GM23338 (cell line): ENCODE measurements around the gene TMEM269. TPM values are rescaled to one million over a fixed set of nuclear protein-coding genes. Genes with fewer than 3 reads are reported as not detected.
A peak's percentile ranks its signal among the peaks of the same experiment; 100 is the strongest.

Experiments
- ATAC-seq: fragments of 200-7000 bp; cut with Tn5 transposase; 3 replicates; pipeline ENCODE4 v1.9.1; 2020
- DNase-seq: peaks from one replicate; pipeline ENCODE4 v3.0.0-alpha.2; 2015; ENCODE audit warnings: low spot score
- H2AFZ ChIP-seq: fragments of 200-600 bp; sonication (generic); 2 replicates; pipeline ENCODE4 v1.8.0; 2016; ENCODE audit warnings: antibody characterized with exemption, mild to moderate bottlenecking, moderate library complexity
- H3F3A ChIP-seq: fragments of 200-600 bp; sonication (generic); replicated peaks from 2 replicates; pipeline ENCODE4 v1.8.0; 2017; ENCODE audit warnings: antibody characterized with exemption, mixed run types, low read depth
- H3K27ac ChIP-seq: fragments of 200-600 bp; sonication (generic); 2 replicates; pipeline ENCODE4 v1.6.1; 2016; ENCODE audit warnings: low read depth
- H3K27me3 ChIP-seq: fragments of 200-600 bp; sonication (generic); 2 replicates; pipeline ENCODE4 v1.8.0; 2016; ENCODE audit warnings: mild to moderate bottlenecking, mixed run types, moderate library complexity; ENCODE audit not compliant: insufficient read depth
- H3K36me3 ChIP-seq: fragments of 200-600 bp; sonication (generic); 2 replicates; pipeline ENCODE4 v1.8.0; 2016; ENCODE audit warnings: mild to moderate bottlenecking; ENCODE audit not compliant: insufficient read depth
- H3K4me1 ChIP-seq: fragments of 200-600 bp; sonication (generic); 2 replicates; pipeline ENCODE4 v1.8.0; 2016; ENCODE audit warnings: mild to moderate bottlenecking, moderate library complexity; ENCODE audit not compliant: insufficient read depth
- H3K4me2 ChIP-seq: fragments of 200-600 bp; sonication (generic); 2 replicates; pipeline ENCODE4 v1.7.1; 2017; ENCODE audit warnings: mixed run types
- H3K4me3 ChIP-seq: fragments of 200-600 bp; sonication (generic); 2 replicates; pipeline ENCODE4 v1.6.1; 2016; ENCODE audit warnings: mixed run types
- H3K79me2 ChIP-seq: fragments of 200-600 bp; sonication (generic); replicated peaks from 2 replicates; pipeline ENCODE4 v1.8.0; 2017; ENCODE audit warnings: mild to moderate bottlenecking; ENCODE audit not compliant: insufficient read depth
- H3K9me2 ChIP-seq: fragments of 200-600 bp; sonication (generic); 2 replicates; pipeline ENCODE4 v1.8.0; 2017; ENCODE audit not compliant: insufficient read depth
- H4K20me1 ChIP-seq: fragments of 200-600 bp; sonication (generic); replicated peaks from 2 replicates; pipeline ENCODE4 v1.8.0; 2017; ENCODE audit warnings: mild to moderate bottlenecking; ENCODE audit not compliant: insufficient read depth
- H3K27ac Mint-ChIP-seq: 2 replicates; pipeline ENCODE4 v1.8.0; 2020; ENCODE audit warnings: inconsistent platforms, mild to moderate bottlenecking, moderate library complexity, mixed read lengths
- H3K27me3 Mint-ChIP-seq: 3 replicates; pipeline ENCODE4 v1.8.0; 2022; ENCODE audit warnings: low read depth, mild to moderate bottlenecking, moderate library complexity, mixed read lengths, inconsistent platforms; ENCODE audit not compliant: insufficient read depth, poor library complexity
- H3K36me3 Mint-ChIP-seq: 3 replicates; pipeline ENCODE4 v1.8.0; 2021; ENCODE audit warnings: low read depth, mild to moderate bottlenecking, inconsistent platforms, moderate library complexity, mixed read lengths
- H3K4me1 Mint-ChIP-seq: 3 replicates; pipeline ENCODE4 v1.8.0; 2020; ENCODE audit warnings: mild to moderate bottlenecking, inconsistent platforms, mixed read lengths
- H3K4me3 Mint-ChIP-seq: 3 replicates; pipeline ENCODE4 v1.8.0; 2021; ENCODE audit warnings: moderate library complexity, mild to moderate bottlenecking, inconsistent platforms, mixed read lengths
- H3K9me3 Mint-ChIP-seq: 3 replicates; pipeline ENCODE4 v1.8.0; 2020; ENCODE audit warnings: moderate library complexity, mild to moderate bottlenecking, inconsistent platforms, mixed read lengths
- CREB1 ChIP-seq: fragments of 250-450 bp; sonication (Bioruptor Pico); IDR thresholded peaks from 2 replicates; pipeline ENCODE4 v1.5.0; 2020; ENCODE audit warnings: low read depth, mild to moderate bottlenecking, moderate library complexity
- JUNB ChIP-seq: IDR thresholded peaks from one replicate; pipeline ENCODE4 v1.6.1; 2016; ENCODE audit warnings: antibody characterized with exemption; ENCODE audit not compliant: unreplicated experiment
- POLR2AphosphoS5 ChIP-seq: IDR thresholded peaks from 2 replicates; pipeline ENCODE4 v1.6.1; 2016; ENCODE audit warnings: antibody characterized with exemption, low read depth
- STAT1 ChIP-seq: IDR thresholded peaks from one replicate; pipeline ENCODE4 v1.6.1; 2016; ENCODE audit warnings: antibody characterized with exemption; ENCODE audit not compliant: unreplicated experiment
- ZNF331 ChIP-seq: fragments of 250-450 bp; sonication (Bioruptor Pico); IDR thresholded peaks from 2 replicates; pipeline ENCODE4 v1.5.0; 2020; ENCODE audit warnings: low read depth, mild to moderate bottlenecking, moderate library complexity
- ZNF462 ChIP-seq: fragments of 250-450 bp; sonication (Bioruptor Pico); IDR thresholded peaks from 2 replicates; pipeline ENCODE4 v1.5.0; 2020; ENCODE audit warnings: mild to moderate bottlenecking, moderate library complexity
- polyA plus RNA-seq: library from polyadenylated mRNA; unstranded; fragments of >200 nt; fragmentation: Nextera tagmentation; extraction: Ambion mirVana; gene quantifications from 2 replicates; pipeline ENCODE4 v1.2.1, GENCODE V29; 2016
- total RNA-seq: library from RNA; depleted of rRNA; stranded (reverse); fragments of >200 nt; shearing (Covaris generic); gene quantifications from 2 replicates; pipeline ENCODE4 v1.2.3, GENCODE V29; 2014

The TMEM269 gene
- total and polyA plus RNA-seq, 2 experiments from 2014 or later = 0.31 to 0.45 TPM

GRCh38 chr1:42738678-42739226 is 46.0 kb upstream of the TMEM269 start (continued):
- TF ChIP-seq ZNF462 (no peak), STAT1 (no peak)

- no peaks in the 10 kb centered on the region for H3F3A ChIP-seq
- H3K27ac Mint-ChIP-seq = peak within 1 kb of the TSS; percentile 84
- H2AFZ ChIP-seq = peak within 1 kb of the TSS; percentile 95
- H4K20me1 ChIP-seq = no peaks in the 10 kb centered on the region
- H3K27ac ChIP-seq = 0 out of 2 replicates have a peak within 1 kb of the TSS, but pooled peaks have one; percentile 55
- H3K36me3 Mint-ChIP-seq = peaks cover 2% of the 10 kb centered on the region; the same call in 1 of the 3 replicates
- peak within 1 kb of the TSS; percentile 47 for H3K4me3 ChIP-seq
- peaks cover 12% of the 10 kb centered on the region for H3K27me3 Mint-ChIP-seq
- H3K4me3 Mint-ChIP-seq = peak within 1 kb of the TSS; percentile 60
- H3K4me1 ChIP-seq = peaks cover 22% of the 10 kb centered on the region
- H3K9me2 ChIP-seq = no peaks in the 10 kb centered on the region
- H3K79me2 ChIP-seq = no peaks in the 10 kb centered on the region
- peak; percentile 93 for DNase-seq
- no peaks in the 10 kb centered on the region for H3K27me3 ChIP-seq
- H3K4me1 Mint-ChIP-seq = peaks cover 42% of the 10 kb centered on the region
- ATAC-seq = peak; percentile 90
- H3K9me3 Mint-ChIP-seq = no peaks in the 10 kb centered on the region
- H3K4me2 ChIP-seq = peak within 1 kb of the TSS; percentile 85
- no peaks in the 10 kb centered on the region for H3K36me3 ChIP-seq
- TF ChIP-seq CREB1 (CRISPR knock-in tag) (no peak), ZNF462 (no peak), POLR2AphosphoS5 (peak; percentile 62), JUNB (peak; percentile 75), ZNF331 (CRISPR knock-in tag) (no peak), STAT1 (no peak)
Measured at GRCh38 chr1:42739753-42740700, 44.8 kb upstream of the TMEM269 start, which contains the start of gene CLDN19. Gene CLDN19 (minus strand): TSS chr1:42740236. CDS start chr1:42740063, 173 bp downstream.
